Activated CD4-positive, CD25-positive, alpha-beta regulatory T cell treated with anti-CD3 and anti-CD28 coated beads, Interleukin-2, amount 50 U/mL, for 16 hours (primary cell): Measurements from ENCODE around the gene RNASE7.

Source experiments
- DNase-seq: peaks from one replicate; pipeline ENCODE4 v3.0.0-alpha.2; 2020; ENCODE audit warnings: low read depth, low spot score

RNASE7 gene

DNA sequence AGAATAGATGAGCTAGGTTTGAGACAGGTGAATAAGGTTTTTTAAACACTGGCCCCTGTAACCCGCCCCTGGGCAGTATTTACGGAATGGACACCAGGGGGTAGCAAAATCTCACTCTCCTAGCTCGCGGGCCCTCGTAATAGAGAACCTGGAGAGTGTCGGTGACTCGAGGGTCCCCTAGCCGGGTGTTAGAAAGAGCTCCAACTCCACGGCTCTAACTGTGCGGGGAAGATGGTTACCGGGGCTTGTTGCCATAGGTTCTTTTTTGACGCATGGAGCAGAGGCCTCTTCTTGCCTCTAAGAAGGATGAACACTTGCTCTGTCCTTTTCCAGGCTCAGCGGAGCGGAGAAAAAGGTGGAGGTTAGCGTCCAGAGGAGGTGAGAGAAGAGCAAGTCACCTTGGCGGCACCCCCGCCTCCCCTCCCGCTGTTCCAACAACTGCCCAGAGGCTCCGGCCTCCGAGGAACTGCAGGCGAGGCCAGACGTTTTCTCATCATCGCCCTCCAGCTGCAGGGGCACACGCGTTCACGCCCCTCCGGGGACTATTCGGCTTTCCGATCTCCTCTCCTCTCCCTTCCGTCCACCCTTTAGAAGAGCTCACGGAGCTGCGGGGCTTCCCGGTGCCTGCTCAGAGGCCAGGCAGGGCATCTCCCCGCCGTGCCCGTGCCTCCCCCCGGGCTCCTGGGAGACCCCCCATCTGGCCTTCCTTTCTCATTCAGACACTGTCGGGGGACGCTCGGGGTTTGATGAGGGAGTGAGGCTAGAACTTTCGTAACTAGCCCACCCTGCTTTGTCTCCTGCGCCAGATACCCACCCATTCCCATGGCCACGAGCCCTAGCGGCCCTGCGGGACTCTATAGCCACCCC, 26.6 kb downstream of the RNASE7 start:
- DNase-seq, result no peak

DNA sequence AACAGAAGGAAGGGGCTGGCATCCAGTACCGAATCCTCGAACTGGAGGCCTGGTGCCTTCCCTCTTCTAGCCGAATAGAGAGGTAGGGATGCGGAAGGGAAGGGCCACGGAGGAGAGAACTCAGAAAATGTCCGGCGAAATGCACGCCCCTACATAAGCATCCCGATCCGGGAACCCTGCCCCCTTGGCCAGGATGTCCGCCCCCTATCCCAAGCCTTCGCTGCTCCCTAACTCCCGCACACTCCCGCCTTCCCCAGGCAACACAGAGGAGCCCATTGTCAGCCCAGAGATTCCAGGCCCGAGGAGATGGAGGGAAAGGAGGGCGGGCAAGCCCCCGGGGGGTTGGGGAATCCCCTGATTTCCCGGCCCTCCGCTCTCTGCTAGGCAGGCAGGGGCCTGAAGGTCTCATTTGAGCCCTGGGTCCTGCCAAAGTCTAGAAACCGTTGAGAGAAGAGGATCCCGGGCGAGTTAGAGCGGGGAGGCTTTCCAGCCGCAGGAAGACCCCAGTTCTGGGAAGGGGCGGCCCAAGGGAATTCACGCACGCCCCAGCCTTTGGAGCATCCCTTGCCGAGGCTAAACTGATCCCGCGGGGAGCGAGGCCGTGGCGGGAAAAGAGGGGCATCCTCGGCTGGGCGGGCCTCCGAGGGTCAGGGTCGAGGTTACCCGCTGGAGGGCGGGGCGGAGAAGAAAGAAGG, 27.4 kb downstream of the RNASE7 start:
- no peak for DNase-seq

- no peak for DNase-seq
These were observed 28.0 kb downstream of the RNASE7 start, which contains the start of gene ARHGEF40 for GRCh38 chr14:21070083-21070609. Gene ARHGEF40 (plus strand): TSS chr14:21070304. CDS start chr14:21070397, 93 bp downstream.

- no peak for DNase-seq
These were observed 28.6 kb downstream of the RNASE7 start for GRCh38 chr14:21070610-21071224.

DNA sequence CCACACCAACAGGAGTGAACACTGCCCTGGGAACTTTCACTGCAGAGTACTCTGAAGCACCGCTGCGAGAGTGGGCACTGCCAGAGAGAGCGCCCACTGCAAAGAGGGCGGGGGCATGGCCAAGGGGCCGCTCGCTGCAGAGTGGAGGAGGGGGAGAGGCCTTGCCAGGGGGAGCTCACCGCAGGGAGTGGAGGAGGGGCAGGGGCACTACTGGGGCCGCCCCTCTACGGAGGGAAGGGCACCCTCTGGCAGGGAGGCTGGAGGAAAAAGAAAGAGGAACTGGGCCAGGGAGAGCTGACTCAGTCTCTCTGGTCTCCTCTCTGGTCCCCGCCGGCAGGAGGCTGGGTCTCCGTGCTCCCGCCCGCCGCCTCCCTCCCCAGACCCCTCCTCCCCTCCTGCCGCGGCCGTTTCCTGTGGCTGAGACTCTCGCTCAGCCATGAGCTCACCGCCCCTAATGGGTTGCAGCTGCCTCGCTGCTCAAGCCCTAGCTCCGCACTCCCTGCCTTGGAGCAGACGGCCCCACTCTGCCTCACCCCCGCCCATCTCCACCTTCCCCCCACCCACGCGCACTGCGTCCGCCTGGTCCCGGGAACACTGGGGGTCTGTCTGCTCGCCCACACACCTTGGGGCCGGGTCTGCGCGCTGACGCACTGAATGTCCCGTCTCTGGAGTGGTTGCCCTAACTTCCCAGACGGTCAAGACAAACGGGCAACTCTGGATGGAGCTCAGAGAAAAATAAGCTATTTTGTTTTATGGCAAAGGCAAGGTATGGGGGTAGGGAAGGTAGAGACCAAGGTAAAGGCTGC, 29.3 kb downstream of the RNASE7 start:
- no peak for DNase-seq

DNA sequence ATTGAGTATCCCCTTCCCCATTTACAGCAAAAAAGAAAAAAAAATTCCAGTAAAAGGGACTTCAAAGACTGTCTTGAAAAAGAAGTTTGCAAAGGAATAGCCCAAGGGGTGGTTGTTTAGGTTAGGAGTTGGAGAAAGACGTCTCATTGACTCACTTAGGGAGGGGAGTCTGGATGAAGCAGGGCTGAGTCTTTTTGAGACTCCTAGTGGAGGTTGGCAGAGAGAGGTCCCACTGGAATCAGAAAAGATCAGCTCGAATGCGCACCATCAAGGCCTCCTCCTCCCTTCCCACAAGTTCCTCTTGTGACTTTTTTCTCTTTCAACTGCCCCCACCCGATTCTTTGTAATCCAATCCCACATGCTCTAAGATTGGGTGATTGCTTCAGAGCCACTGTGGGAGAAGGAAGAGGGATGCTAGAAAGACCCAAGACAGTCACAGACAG, 29.9 kb downstream of the RNASE7 start:
- DNase-seq, result no peak

GRCh38 chr14:21072781-21073339, 30.7 kb downstream of the RNASE7 start:
- DNase-seq, result no peak

DNA sequence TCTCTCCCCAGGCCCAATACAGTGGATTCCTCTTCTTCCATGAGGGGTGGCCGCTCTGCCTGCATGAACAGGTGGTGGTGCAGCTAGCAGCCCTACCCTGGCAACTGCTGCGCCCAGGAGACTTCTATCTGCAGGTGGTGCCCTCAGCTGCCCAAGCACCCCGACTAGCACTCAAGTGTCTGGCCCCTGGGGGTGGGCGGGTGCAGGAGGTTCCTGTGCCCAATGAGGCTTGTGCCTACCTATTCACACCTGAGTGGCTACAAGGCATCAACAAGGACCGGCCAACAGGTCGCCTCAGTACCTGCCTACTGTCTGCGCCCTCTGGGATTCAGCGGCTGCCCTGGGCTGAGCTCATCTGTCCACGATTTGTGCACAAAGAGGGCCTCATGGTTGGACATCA, 31.8 kb downstream of the RNASE7 start:
- DNase-seq, result no peak

- no peak for DNase-seq
These were observed 32.5 kb downstream of the RNASE7 start for GRCh38 chr14:21074398-21075272.

DNA sequence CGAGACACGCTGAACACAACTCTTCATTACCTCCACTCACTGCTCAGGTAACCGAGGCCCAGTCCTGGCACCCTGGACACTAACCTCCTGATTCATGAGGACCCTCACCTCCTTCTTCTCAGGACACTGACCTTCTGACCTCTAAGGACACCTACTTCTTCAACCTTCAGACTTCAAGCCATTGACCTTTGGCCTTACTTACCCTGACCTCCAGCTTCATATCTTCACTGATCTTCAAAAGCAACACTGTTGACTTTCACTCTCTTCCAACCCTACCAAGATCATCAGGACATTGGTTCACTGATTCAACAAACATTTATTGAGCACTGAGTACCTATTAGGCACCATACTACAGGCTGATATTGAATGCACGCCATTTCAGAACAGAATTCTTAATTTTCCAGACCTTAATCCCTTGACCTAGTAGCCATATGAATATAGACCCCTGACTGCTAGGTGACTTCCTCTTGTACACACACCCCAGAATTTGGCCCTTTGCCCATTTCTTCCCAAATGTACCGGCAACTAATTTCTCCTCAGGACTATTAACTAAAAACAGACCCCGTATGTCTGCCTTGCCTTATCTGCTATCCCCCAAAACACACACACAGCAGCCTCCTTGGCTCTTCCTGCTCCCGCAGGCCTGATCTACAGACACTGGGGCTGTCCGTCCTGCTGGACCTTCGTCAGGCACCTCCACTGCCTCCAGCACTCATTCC, 33.7 kb downstream of the RNASE7 start:
- no peak for DNase-seq

GRCh38 chr14:21077672-21078071, 35.5 kb downstream of the RNASE7 start:
- no peak for DNase-seq

DNA sequence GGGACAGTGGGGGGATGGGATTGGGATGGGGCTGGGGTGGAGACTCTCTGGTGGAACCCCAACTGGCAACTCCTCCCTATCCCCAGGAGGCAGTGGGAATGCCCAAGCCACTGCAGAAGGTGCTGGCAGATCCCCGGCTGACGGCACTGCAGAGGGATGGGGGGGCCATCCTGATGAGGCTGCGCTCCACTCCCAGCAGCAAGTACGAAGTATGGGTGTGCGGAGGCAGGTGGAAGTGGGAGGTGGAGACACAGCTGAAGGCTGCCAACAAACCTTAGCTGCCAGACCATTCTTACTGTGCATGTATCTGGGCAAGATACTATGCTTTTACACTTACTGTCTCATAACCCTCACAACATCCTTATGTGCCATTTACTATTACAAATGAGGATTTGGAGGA, 36.1 kb downstream of the RNASE7 start:
- no peak for DNase-seq

DNA sequence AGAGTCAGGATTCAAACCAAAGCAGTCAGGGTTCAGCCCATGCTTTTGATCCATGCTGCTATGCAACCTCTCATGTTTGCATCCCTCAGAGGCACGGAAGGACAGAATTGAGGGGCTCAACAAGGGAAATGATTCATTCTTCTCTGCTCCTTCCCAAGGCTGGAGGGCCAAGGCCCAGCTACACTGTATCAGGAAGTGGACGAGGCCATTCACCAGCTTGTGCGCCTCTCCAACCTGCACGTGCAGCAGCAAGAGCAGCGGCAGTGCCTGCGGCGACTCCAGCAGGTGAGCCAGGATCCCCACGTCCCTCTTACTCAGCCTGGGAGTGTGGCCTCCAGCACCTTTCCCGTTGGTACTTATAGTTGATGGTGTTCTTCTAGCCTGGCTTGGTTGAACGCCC, 36.6 kb downstream of the RNASE7 start:
- DNase-seq, result no peak

GRCh38 chr14:21081521-21082142, 39.5 kb downstream of the RNASE7 start:
- no peak for DNase-seq

DNA sequence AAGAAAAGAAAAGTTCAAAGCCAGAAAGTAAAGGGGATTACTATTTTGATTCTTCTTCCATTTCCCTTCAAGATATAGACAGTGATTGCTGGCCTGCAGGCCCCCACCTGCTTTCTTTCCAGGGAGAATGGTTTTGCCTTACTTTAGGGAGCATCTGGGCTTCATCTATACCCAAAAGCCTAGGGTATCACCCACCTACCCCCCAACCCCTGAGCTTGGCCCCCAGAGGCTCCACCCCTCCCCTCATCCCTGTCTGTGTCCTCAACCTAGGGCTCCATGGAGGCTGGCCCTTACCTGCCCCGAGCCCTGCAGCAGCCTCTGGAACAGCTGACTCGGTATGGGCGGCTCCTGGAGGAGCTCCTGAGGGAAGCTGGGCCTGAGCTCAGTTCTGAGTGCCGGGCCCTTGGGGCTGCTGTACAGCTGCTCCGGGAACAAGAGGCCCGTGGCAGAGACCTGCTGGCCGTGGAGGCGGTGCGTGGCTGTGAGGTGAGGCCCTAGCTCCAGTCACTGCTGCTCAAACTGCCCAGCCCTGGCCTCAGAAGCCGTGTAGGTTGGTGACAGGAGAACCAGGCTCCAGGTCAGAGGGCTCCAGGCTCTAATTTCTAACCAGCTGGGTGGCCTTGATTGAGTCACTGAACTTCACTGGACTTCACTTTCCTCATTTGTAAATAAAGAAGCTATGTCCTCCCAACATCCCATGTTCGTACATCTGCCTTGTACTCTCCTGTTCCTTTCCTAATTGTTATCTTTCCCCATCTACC, 41.6 kb downstream of the RNASE7 start:
- no peak for DNase-seq

- no peak for DNase-seq
These were observed 42.2 kb downstream of the RNASE7 start for GRCh38 chr14:21084396-21084795.

- no peak for DNase-seq
These were observed 43.1 kb downstream of the RNASE7 start for GRCh38 chr14:21084998-21085853.
